KOPT-K1 (cell line): ENCODE results near the gene KRTAP10-11.
"Not testable (repeated sequence)": the region's sequence is repeated elsewhere in the genome, so short reads cannot be mapped to it uniquely, and the experiment has no call there.

Source experiments
- H3K27ac ChIP-seq: fragments of 200-600 bp; sonication (generic); 2 replicates; pipeline ENCODE4 v1.5.1; 2016; ENCODE audit warnings: antibody characterized with exemption, mild to moderate bottlenecking, low read depth, low read length; ENCODE audit not compliant: poor library complexity, severe bottlenecking
- H3K36me3 ChIP-seq: fragments of 200-600 bp; sonication (generic); 2 replicates; pipeline ENCODE4 v1.5.1; 2017; ENCODE audit warnings: antibody characterized with exemption, mild to moderate bottlenecking, low read length, moderate library complexity; ENCODE audit not compliant: insufficient read depth
- H3K9me3 ChIP-seq: fragments of 200-600 bp; sonication (generic); 2 replicates; pipeline ENCODE4 v1.5.1; 2017; ENCODE audit warnings: antibody characterized with exemption, low read length, mild to moderate bottlenecking; ENCODE audit not compliant: insufficient read depth, poor library complexity, severe bottlenecking

KRTAP10-11 gene

GRCh38 chr21:44686000-44686781, 40.0 kb downstream of the KRTAP10-11 start:
- Histone ChIP-seq H3K27ac (no peak overlapping the region), H3K36me3 (no peaks in the 10 kb centered on the region), H3K9me3 (no peaks in the 10 kb centered on the region)

- no peaks in the 10 kb centered on the region for H3K9me3 ChIP-seq
- no peaks in the 10 kb centered on the region for H3K36me3 ChIP-seq
- no peak overlapping the region for H3K27ac ChIP-seq
Observed at GRCh38 chr21:44686843-44687561, 40.8 kb downstream of the KRTAP10-11 start.

- Histone ChIP-seq H3K27ac (no peak overlapping the region), H3K9me3 (peaks cover 4% of the 10 kb centered on the region), H3K36me3 (no peaks in the 10 kb centered on the region)
Observed at GRCh38 chr21:44687671-44688070, 41.5 kb downstream of the KRTAP10-11 start.

DNA sequence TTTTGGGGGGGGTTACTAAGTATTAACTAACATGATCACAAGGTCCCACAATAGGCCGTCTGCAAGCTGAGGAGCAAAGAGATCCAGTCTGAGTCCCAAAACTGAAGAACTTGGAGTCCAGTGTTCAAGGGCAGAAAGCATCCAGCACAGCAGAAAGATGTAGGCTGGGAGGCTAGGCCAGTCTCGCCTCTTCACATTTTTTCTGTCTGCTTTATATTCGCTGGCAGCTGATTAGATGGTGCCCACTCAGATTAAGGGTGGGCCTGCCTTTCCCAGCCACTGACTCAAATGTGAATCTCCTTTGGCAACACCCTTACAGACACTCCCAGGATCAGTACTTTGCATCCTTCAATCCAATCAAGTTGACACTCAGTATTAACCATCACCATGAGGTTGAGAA, 43.5 kb downstream of the KRTAP10-11 start:
- peaks cover 18% of the 10 kb centered on the region for H3K9me3 ChIP-seq
- not testable (repeated sequence) for H3K36me3 ChIP-seq, H3K27ac ChIP-seq

GRCh38 chr21:44691686-44692085, 45.5 kb downstream of the KRTAP10-11 start:
- Histone ChIP-seq H3K36me3 (no peaks in the 10 kb centered on the region), H3K9me3 (peaks cover 18% of the 10 kb centered on the region), H3K27ac (no peak overlapping the region)

- peaks cover 18% of the 10 kb centered on the region for H3K9me3 ChIP-seq
- H3K27ac ChIP-seq, result no peak overlapping the region
- H3K36me3 ChIP-seq, result no peaks in the 10 kb centered on the region
Observed at GRCh38 chr21:44692798-44693512, 46.7 kb downstream of the KRTAP10-11 start.

GRCh38 chr21:44694776-44695175, 48.6 kb downstream of the KRTAP10-11 start:
- Histone ChIP-seq H3K27ac (no peak overlapping the region), H3K9me3 (peaks cover 18% of the 10 kb centered on the region), H3K36me3 (no peaks in the 10 kb centered on the region)

GRCh38 chr21:44695184-44695583, 49.0 kb downstream of the KRTAP10-11 start:
- Histone ChIP-seq H3K36me3 (no peaks in the 10 kb centered on the region), H3K27ac (no peak overlapping the region), H3K9me3 (peaks cover 18% of the 10 kb centered on the region)

- Histone ChIP-seq H3K36me3 (no peaks in the 10 kb centered on the region), H3K9me3 (peaks cover 18% of the 10 kb centered on the region), H3K27ac (no peak overlapping the region)
Observed at GRCh38 chr21:44695641-44696040, 49.4 kb downstream of the KRTAP10-11 start.

GRCh38 chr21:44696572-44696971, 50.4 kb downstream of the KRTAP10-11 start:
- Histone ChIP-seq H3K36me3 (no peaks in the 10 kb centered on the region), H3K27ac (no peak overlapping the region), H3K9me3 (peaks cover 18% of the 10 kb centered on the region)
